Measurements from ENCODE around the gene ADRM1.
A peak's percentile ranks its signal among the peaks of the same experiment; 100 is the strongest.

ADRM1 gene

DNA sequence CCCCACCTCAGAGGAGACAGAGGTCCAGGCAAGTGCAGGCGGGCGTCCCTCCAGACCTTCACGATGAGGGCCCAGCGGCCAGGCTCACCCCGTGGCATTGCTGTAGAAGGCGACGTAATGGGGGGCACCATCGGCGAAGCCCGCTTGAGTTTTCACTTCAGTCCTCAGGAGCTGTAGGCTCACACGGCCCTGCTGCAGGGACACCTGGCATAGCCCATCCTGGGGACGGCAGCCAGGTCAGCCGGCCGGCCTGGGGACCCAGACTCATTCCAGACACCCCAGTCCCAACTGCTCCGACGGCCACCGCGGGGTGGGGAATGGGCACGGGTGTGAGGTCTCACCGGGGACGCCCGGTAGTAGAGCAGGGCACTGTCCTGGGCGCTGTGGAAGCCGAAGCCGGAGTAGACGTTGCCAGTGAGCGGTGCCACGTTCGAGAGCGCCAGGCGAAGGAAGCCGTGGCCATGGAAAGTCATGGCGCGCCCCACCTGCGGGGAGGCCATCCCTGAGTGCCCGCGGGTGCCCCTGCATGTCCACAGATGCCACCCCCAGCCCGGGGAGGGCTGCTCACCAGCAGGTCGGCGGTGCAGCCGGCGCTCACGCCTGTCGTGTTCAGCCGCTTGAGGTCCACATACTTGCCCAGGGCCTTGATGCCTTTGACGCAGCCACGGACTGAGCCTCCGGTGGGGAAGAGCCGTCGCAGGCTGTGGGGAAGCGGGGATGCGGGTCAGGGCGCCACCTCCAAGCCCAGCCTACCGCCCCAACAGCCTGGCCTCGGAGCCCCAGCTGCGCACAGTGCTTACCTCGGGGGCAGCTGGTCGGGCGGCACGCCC, 9.2 kb downstream of the ADRM1 start:
- DNase-seq (ENCODE audit: low spot score), result no peak

DNA sequence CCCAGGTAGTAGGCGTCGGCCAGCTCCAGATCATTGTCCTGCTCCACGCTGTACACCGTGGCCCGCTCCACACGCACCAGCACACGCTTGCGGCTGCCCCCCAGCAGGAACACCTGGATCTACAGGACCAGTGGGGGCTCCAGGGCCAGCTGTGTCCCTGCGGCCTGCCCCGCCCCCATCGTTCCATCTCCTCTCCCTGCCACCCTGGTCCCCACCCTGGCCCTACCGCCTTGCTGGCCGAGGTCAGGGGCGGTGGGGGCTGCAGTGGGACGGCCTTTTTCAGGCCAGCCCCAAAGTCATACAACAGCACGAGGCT, 9.8 kb downstream of the ADRM1 start:
- DNase-seq (ENCODE audit: low spot score), result no peak

DNA sequence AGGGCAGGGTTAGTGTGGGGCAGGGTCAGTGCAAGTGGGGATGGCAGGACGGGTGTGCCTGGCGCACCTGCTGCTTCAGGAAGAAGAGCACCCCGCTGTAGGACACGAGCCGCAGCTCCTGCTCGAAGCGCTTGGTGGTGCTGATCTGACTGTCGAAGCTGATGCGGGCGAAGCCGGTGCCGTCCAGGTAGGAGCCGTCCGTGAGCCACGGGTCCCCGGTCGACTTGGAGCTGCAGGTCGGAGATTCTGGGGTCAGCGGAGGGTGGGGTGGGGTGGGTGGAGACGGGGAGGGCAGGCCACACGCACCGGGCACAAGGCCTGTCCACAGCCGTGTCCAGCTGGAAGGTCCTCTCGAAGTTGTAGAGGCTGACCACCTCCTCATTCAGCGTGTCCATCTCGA, 10.2 kb downstream of the ADRM1 start:
- no peak for DNase-seq (ENCODE audit: low spot score)

DNA sequence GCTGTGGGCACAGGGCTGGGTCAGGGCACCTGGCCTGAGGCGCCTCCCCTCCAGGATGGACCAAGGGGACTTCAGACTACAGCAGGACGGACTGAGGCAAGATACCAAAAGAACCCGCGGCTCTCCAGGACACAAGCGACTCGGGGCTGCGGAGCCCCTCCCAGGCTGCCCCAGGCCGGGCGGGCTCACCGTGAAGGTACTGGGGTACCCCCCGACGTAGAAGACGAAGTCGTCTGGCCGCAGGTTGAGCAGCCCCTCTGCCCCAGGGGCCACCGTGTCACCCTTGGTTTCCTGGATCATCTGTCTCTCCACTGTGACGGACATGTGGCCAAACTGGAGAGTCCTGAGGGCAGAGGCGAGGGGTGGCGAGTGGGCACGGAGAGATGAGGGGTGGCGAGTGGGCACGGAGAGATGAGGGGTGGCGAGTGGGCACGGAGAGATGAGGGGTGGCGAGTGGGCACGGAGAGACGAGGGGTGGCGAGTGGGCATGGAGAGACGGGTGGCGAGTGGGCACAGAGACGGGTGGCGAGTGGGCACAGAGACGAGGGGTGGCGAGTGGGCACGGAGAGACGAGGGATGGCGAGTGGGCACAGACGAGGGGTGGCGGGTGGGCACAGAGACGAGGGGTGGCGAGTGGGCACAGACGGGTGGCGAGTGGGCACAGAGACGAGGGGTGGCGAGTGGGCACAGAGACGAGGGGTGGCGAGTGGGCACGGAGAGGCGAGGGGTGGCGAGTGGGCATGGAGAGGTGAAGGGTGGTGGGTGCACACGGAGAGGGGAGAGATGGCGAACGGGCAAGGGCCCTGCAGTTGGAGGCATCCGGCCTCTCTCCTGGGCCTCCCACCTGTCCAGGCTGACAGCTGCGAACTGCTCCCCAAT, 10.9 kb downstream of the ADRM1 start:
- DNase-seq (ENCODE audit: low spot score), result no peak

DNA sequence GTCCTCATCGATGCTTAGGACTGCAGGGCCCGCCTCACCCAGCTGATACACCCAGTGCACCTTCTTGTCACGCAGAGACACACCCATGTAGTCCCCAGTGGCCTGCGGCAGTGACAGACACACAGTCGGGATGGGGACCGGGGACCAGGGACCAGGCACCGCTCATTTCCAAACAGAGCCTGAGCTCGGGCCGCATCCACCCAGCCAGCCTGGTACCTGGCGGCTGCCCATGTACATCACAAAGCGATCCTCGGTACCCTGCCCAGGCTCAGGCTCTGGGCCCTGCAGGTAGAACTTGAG, 11.5 kb downstream of the ADRM1 start:
- no peak for DNase-seq (ENCODE audit: low spot score)

DNA sequence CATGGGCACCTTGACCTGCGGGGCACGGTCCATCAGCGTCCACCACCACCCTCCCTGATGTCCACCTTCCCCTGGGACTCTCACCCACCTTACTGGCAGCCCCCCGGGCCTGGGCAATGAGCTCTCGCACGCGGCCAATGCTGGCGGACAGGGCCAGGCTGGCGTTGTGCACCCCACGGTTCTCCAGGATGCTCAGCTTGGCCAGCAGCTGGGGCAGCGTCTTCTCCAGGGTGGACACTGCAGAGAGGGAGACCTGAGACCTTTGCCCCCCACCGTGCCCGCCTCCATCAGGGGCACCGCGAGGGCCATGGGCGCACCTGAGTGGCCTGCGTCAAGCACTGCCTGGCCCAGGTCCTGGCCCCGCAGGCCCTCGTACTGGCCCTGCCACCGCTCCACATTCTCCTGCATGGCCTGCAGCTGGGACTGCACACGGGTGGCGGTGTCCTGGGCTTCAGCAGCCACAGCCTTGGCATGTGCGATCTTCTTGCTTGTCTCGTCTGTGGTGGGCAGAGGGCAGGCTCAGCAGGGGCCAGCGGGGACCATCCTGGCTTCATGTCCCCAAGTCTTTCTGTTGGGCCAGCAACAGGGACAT, 12.0 kb downstream of the ADRM1 start:
- DNase-seq (ENCODE audit: low spot score), result no peak

DNA sequence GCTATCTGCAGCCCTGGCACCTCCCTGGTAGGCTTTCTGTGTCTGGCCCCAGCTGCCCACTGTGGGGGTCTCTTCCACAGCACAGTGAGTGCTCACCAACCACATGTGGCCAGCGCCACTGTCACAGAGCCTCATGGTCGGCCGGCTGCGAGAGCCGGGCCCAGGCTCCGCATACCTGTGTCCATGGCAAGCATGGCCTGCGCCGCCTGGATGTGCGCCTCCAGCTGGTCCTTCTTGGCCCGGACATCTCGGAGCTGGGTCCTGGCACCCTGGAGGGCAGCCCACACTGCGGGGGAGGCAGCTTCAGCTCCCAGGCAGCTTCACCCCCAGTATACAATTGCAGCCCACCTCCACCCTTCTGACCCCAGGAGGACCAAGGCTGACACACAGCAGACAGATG, 13.0 kb downstream of the ADRM1 start:
- no peak for DNase-seq (ENCODE audit: low spot score)

DNA sequence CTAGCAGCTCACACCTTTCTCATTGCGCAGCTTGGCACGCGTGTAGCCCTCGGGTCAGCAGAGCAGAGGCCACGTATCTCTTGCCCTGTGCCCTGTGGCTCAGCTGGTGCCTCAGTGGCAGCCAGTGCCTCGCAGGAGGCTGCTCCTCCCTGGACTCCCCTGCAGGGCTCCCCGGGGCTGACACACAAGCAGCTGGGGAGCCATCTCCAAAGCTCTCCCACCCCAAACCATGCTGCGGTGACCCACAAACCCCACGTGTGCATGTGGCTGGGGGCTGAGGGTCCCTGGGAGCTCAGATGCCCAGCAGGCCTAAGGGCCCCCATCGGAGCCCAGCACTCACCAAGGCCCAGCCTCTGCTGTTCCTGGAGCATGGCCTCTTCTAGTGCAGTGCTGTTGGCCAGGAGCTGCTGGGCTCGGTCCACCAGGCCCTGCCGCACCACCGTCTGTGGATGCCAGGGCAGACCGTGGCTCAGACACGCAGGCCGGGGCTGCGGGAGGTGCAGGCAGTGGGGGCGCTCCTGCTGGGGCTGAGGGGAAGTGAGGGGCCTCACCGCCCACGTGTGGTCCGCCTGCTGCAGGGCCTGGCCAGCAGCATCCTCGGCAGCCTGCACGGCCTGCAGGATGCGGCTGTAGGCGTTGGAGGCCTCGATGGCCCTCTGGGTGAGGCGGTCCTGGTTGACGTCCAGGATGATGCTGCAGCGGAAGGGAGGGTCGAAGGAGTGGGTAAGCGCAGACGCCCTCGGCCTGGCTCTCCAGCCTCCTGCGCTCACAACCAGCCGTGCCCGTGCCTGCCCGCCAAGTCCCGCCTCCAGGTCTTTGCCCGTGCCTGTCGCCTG, 13.8 kb downstream of the ADRM1 start:
- DNase-seq (ENCODE audit: low spot score), result no peak

DNA sequence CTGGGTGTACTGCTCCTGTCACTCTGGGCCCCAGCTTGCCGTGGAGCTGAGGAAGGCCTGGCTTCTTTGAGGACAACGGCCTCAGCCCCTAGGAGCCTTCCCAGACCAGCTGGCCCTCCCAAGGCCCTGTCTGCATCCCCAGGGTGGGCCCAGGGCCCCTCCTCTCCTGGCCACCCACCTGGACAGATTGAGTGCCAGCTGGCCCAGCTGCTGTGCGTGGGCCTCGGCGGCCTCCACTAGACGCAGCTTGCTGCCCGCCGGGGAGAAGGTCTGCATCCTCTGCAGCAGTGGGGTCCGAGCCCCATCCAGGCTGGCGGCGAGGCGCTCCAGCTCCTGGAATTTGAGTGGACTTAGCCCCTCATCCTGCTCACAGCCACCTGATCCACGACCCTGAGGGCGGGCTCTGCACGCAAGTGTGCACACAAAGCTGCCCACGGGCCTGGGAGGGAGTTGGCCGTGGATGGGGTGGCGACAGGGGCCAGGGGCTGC, 14.4 kb downstream of the ADRM1 start:
- no peak for DNase-seq (ENCODE audit: low spot score)

DNA sequence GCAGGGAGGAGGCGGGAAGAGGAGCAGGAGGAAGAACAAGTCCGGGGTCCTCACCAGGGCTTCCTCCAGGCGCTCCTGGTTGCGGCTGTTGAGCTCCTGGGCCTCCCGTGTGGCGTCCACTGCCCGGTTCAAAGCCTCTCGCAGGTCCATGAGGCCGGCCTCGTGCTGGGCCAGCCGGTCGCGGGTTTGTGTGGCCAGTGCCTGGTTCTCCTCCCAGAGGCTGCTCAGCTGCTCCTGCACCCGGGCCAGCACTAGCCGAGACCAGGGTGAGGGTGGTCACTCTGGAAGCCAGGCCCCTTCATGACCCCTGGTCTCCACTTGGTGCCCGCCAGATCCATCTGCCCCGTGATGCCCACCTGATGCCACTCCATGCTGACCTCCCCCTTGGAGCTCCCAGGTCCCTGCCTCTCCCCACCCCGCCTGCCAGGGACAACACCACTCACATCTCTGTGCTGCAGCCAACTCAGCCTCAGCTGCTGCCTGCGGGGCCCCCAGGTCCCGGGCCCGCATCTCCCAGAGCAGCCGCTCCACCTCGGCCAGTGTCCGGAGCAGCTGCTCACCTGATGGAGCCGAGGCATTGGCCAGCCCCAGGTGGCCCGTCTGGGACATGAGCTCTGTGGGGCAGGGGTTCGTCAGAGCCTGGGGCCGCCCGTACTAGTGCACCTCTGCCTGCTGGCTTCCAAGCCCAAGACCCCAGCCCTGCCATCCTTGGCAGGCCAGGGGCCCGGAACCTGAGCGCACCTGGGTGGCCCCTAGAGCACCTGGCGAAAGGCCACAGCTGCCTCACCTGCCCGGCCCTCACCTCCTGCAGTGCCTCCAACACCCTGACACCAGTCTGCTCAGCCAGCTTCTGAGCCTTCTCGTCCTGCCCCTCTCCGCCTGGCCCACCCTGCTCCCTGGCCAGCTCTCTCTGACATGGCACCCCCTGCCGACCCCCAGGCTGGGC, 15.9 kb downstream of the ADRM1 start:
- DNase-seq (ENCODE audit: low spot score), result no peak

DNA sequence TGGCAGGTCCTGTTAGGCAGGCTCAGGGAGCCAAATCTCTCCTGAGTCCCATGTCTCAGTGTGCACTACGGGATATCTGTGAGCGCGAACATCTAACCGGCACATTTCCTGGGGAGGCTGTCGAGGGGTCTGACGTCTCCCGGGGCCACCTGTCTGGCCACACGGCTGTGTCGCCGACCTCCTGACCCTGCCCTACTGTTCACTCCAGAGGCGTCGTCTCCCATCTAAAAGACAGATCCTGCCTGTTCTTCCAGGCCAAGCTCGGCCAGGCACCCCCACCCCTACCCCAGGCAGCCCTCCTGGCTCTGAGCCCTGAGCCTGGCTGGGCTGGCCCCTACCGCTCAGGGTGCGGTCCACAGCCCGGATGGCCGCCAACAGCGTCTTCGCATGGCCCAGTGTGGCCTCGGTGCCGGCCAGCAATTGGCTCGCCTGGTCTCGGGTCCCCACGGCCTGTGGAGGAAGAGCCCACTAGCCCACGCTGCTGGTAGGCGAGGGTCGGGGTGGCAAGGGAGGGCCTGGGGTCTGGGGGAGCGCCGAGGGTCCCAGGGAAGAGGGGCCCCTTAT, 16.6 kb downstream of the ADRM1 start:
- no peak for DNase-seq (ENCODE audit: low spot score)

DNA sequence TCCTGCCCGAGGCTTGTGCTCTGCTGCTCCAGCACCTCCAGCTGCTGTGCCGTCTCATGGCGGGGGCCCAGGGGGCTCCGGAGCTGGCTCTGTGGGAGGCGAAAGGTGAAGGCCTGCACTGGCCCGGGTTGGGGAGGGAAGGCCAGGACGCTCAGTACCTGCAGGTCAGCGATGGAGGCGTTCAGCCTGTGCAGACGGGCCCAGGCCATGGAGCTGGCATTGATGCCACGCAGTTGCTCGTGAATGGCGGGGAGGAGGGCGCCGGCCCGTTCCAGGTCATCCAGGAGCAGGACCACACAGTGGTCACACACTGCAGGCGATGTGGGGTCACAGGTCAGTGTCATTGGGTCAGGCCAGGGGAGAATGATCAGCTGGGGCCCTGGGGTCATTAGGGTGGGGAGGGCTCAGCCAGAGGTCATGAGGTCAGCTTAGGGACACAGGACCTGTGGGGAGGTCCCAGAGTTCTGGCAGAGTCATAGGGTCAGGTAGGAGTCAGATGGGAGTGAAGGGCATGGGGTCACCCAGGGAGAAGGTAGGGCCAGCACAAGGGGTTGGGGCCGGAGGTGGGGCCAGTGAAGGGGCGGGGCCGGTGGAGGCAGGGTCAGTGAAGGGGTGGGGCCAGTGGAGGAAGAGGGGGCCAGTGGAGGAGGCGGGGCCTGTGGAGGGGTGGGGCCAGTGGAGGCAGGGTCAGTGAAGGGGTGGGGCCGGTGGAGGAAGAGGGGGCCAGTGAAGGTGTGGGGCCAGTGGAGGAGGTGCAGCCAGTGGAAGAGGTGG, 18.0 kb downstream of the ADRM1 start:
- DNase-seq (ENCODE audit: low spot score), result no peak

DNA sequence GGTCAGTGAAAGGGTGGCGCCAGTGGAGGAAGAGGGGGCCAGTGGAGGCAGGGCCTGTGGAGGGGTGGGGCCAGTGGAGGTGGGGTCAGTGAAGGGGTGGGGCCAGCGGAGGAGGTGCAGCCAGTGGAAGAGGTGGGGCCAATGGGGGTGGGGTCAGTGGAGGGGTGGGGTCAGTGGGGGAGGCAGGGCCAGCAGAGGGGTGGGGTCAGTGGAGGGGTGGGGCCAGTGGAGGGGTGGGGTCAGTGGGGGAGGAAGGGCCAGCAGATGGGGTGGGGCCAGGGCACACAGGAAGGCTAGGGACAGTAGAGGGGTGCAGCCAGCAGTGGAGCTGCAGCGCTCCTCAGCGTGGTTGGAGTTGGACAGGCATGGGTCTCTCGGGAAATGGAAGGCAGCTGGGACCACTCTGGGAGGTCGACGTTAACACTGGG, 18.7 kb downstream of the ADRM1 start:
- peak; percentile 57 for DNase-seq (ENCODE audit: low spot score)

DNA sequence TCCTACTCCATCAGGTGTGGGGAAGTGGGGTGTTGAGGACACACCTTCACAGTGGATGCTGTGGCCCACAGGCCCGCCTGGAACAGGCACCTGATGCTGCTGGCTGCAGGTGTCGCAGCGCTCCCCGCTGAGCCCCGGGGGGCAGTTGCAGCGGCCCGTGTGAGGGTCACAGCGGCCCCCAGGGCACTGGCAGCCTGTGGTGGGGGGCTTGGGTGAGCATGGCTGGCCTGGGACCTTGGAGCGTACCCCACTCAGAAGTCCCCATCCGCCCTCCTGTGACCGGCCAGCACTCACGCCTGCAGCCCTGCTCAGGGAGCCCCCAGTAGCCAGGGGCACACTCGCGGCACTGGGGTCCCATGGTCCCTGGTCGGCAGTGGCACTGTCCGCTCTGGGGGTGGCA, 19.2 kb downstream of the ADRM1 start:
- no peak for DNase-seq (ENCODE audit: low spot score)

DNA sequence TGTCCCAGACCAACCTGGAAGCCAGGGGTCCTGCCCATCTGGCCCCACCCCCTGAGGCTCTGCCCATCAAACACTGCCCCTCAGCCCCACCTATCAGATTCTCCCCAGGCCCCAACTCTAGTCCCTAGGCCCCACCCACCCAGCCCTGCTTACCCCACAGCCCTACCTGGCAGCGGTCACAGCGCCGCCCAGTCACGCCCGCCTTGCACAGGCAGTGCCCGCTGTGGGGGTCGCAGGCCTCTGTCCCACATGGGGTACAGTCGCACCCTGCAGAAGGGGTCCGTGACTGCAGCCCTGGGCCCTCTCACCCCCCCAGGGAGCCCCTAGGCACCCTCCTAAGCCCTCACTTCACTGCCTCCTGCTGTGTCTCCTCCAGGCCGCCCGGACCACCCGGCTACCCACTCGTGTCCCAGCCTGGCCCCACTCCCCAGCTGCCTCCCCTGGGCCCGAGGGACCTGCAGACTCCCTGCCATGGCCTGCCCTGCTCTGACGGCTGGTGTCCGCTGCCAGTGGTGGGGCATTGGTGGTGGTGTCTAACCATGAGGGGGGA, 19.8 kb downstream of the ADRM1 start:
- DNase-seq (ENCODE audit: low spot score), result no peak

DNA sequence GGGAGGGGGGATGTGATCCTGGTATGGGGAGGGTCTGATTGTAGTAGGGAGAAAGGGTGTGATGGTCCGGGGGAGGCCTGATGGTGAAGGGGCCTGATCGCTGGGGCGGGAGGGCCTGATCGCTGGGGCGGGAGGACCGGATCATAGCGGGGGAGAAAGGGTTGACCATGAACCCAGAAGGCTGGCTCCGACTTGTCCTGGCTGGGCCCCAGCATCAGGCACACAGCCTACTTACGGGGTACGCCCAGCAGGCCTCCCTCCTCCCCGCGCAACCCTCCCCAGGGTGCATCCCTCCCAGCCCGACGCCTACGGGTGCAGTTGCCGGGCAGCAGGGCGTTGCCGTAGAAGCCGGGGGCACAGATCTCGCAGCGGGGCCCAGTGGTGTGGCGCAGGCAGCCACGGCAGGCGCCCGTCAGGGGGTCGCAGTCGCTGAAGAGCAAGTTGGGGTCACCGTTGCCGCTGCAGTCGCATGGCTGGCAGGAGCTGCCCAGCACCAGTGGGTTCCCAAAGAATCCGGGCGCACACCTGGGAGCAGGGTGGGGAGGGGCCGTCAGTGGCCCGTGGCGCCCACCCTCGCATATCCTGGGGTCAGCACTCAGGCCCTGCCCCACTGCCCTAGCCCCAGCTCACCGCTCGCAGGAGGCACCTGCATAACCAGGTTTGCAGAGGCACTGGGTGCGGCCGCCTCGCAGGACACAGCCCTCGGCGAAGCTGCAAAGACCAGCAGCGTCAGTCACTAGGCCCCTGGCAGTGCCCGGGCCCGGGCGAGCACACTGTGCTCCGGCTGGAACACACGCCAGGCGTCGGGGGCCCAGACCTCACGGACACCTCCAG, 20.6 kb downstream of the ADRM1 start:
- DNase-seq (ENCODE audit: low spot score), result no peak

DNA sequence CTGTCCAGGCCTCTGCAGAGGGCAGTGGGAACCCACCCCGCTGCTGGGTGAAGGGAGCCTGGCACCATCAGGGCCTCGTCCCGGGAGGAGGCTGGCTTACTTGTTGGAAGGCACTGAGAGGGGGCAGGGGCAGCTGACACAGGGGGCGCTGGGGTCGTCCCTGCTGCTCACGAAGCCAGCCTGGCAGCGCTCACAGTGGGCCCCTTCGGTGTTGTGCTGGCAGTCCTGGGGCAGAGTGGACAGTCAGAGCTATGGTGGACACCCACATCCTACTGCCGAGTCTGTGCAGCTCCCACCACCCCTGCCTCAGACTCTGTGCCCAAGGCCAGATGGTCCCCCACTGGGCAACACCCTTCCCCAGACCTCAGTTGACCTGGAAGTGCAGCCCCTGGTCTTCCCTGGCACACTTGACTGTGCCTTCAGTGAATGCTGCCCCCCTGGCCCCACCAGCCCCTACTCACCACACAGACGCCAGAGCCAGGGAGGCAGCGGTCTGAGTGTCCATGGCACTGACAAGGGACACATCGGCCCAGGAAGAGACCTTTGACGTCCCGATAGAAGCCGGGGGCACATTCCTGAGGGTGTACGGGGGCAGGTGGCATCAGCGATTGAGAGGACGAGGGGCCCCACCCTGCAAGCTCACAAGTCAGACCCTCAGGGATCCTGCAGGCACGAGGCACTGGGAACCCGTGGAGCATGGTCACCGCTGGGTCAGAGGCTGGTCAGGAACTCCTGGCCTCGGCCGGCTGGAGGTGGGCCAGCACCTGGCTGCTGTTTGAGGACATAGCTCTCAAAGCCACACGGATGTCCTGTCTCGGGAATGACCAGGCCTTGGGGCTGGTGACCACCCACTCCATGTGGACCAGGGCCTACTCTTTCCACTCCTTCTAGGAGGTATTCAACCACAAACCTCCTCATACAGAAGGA, 21.4 kb downstream of the ADRM1 start:
- DNase-seq (ENCODE audit: low spot score), result no peak
